Umbilical cord (tissue), 2 donors: Measurements from ENCODE around the gene HDDC2. TPM values are rescaled to one million over a fixed set of nuclear protein-coding genes. Genes with fewer than 3 reads are reported as not detected.
A peak's percentile ranks its signal among the peaks of the same experiment; 100 is the strongest.

Experiments used
- DNase-seq: peaks from one replicate; pipeline ENCODE4 v3.0.0-alpha.2; 2015; ENCODE audit warnings: low spot score
- total RNA-seq: library from RNA; depleted of rRNA; stranded (reverse); fragments of >200 nt; gene quantifications from one replicate; pipeline ENCODE4 v1.2.3, GENCODE V29; 2014; ENCODE audit warnings: low replicate concordance; ENCODE audit not compliant: insufficient read depth

The HDDC2 gene, protein sequence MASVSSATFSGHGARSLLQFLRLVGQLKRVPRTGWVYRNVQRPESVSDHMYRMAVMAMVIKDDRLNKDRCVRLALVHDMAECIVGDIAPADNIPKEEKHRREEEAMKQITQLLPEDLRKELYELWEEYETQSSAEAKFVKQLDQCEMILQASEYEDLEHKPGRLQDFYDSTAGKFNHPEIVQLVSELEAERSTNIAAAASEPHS
- 101 TPM for total RNA-seq

DNA sequence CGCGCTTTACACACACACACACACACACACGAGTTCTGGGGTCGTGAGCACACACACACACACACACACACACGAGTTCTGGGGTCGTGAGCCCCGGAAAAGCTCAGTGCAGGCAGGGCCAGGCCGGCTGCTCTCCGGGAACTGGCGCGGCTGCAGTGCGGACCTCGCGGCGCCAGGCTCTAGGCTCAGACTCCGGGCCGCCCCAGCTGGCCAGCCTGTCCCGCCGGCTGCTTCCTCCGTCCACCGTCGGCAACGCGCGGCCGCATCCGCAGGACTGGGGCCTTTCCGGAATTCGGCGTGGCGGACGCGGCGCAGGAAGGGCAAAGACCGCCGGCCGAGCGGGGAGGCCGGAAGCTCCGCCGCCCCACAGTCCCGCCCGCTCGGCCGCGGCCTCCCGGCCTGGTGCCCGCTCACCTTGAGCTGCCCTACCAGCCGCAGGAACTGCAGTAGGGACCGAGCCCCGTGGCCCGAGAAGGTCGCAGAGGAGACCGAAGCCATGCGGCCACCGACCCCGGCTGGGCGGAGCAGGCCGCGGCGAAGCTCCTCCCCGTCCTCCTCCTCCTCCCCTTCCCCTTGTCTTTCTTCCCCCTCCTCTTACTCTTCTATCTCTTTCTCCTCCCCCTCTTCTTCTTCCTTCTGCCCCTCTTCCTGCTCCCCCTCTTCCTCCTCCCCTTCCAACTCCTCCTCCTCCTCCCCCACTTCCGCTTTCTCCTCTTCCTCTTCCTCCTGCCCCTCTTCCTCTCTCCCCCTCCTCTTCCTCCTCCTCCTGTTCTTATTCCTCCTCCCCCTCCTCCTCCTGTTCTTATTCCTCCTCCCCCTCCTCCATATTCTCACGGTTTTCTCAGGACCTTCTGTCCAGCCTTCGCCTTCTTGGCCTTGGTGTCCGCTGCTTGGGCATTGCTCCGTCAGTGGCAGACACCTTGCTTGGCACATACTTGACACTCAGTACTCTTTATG lies at the start of gene HDDC2:
TSS of gene HDDC2 (minus strand) at position 533 of the 957 bp plus-strand sequence. CDS start at position 498, 35 bp downstream.
- peak; percentile 81 for DNase-seq

DNA sequence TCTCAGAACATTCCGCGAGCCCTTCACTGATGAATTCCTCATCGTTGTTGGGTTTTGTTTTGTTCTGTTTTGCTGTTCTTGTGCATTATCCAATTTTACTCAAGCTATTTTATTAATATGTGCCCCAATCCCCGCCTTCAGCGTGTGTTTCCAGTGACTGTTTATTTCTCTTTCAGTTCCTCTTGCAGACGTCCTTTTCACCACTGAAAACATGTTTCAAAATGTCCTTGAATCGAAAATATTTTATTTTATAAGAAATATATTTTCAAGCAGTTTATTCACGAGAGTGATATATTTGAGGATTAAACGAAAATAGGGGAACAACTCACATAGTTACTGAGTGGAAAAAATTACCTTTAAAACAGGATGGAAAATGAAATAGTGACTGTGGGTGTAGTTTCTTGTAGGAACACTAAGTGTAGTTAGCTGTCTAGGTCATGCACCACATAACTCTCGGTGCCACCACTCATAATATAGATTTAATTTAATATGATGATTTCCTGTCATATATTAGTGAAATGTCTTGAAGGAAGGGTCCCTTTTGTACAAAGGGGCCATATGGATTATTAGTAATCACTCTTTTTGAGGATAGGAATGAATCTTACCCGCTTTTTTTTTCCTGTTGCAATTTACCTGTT lies 45.3 kb upstream of the HDDC2 start:
- DNase-seq: no peak

DNA sequence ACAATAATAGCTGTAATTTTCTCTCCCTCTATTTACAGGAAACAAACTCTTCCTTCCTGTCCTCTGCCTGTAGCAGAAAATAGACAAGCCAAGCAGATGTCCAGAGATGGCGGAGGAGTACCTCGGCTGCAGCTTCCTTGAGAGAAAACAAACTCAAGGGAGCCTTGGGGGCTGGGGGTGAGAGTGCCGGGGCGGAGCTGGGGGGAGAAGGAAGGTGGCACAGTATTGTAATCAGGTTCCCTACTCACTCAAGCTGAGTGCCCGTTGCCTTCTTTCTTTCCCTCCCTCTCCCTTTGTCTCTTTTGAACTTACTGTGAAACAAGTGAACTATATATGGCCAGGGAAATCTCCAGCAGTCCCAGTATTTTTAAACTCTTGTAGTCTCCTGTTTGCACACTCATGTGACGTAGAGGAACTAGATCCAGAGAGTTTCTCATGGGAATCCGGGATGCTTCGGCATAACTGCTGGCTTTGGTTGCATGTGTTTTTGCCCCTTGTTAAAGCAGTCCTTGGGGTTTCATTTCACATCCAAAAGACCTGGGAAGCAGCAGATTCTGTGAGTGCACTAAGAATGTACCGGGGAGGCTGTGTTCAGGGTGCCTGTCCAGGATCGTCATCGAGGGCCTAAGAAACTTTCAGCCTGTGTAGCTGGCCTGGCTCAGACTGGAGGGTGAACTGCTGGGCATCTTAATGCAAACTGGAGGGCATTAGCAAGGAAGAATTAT lies 44.6 kb upstream of the HDDC2 start:
- peak; percentile 57 for DNase-seq

DNA sequence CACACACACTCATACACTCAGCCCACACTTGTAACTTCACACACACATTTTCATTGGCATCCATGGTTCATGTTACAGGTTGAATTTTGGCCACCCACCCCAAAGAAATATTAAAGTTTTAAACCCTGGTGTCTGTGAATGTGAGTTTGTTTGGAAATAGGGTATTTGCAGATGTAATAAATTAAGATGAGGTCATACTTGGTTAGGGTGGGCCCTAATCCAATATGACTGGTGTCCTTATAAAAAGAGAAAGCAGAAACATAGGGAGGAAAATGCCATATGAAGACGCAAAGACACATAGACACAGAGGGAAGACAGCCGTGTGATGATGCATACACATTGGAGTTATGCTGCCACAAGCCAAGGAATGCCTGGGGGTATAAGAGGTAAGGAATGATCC lies 39.7 kb upstream of the HDDC2 start:
- DNase-seq: no peak

DNA sequence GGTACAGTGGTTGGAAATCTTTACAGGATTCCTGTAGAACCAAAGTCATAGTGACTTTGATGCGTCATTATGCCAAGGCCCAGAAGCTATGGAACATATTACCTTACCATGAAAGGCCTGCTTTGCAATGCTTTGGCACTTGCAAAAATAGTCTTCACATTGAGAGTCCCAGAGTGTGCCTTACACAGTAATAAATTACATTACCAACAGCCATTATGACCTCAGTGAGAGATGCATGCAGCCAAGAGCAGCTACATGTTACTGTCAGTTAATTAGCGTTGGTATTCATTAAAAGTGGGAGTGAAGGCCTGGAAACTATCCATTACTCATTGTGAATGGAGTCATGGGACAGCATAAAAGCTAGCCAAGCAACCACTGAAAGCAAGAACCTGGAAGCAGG lies 39.2 kb upstream of the HDDC2 start:
- no peak for DNase-seq

DNA sequence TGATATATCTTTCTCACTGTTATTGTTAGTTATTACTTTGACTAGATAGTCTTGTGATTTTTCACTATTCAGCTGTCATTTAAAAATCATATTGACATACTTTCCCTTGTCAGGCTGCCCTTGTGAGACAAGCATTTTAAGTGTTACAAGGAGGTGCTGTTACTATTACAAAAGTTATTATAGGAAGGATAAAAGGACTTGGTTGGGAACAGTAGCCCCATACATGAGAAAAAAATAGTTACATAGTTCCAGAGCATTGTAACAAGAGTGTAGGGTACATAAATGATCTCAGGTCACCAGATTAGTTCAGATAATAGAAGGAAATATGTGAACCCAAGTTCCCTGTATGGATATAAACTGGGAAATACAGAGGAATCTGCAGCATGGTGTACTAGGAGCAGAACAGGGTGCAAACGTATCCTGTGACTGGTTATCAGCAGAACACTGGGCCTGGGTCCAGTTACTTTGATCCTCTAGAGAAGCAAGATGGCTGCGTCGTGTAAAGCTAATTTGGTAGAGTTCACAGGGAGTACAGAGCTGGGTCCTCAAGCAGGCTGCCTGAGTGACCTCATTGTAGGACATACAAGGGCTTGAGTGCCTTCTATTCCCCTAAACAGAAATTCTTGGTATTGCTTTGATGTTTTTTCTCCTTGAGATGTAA lies 38.5 kb upstream of the HDDC2 start:
- DNase-seq: peak; percentile 25

DNA sequence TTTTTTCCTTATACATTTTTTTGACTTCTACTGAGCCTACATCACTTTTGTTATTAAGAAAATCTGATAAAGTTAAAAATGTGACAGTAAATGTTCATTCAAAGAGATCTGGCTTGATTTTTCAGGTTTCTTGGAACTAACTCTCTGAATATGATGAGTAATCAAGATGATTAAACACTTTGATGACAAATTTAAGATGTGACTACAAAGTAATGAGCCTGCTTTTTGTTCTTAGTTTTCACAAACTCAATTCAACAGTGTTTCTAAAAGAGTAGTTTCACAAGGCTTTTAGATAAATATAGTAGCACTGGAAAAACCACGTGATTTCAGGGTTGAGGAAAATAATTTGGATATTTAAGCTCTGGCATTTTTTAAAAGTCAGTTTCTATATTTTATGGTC lies 37.9 kb upstream of the HDDC2 start:
- peak; percentile 28 for DNase-seq

DNA sequence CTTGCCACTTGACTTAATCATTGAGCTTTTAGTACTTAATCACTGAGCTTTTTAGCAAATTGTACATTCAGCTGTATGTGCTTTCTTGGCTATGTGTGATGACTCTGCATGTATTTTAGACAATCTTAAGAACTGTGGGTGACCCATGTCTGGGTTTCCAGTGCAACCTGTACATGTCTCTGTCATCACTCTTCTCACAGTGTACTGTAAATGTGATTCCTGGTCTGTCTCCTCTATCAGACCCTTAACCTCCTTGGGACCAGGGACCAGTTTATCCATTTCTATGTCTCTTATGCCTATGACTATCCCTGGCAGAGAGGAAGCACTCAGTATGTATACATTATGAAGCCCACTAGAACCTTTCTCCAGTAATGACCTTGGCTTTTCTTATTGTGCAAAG lies 36.6 kb upstream of the HDDC2 start:
- DNase-seq: no peak

DNA sequence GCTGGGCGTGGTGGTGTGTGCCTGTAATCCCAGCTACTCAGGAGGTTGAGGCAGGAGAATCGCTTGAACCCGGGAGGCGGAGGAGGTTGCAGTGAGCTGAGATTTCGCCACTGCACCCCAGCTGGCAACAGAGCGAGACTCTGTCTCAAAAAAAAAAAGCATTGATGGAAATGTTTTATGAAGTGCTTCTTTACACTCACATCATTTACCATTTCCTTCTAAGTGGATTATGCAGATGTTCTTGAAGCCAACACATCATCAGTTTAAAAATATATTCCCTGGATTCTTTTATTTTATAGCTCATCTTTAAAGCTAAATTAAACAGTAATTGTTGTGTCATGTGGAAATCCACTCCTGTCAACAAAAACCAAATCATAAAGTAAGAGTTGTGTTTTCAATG lies 35.9 kb upstream of the HDDC2 start:
- no peak for DNase-seq

DNA sequence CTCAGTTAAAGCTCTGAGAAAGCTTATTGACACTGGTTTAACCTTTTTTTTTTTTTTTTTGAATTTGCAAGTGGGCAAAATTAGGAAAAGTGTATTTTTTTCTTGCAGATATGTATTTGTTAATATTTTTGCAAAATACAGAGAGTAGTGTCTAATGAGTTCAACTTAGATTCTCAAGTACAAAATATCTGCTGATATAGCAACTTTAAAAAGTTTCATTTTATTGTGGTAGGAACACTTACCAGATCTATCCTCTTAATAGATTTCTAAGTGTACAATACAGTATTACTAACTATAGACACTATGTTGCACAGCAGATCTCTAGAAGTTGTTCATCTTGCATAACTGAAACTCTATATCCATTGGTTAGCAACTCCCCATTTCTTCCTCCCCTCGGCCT lies 30.9 kb upstream of the HDDC2 start:
- DNase-seq: no peak

DNA sequence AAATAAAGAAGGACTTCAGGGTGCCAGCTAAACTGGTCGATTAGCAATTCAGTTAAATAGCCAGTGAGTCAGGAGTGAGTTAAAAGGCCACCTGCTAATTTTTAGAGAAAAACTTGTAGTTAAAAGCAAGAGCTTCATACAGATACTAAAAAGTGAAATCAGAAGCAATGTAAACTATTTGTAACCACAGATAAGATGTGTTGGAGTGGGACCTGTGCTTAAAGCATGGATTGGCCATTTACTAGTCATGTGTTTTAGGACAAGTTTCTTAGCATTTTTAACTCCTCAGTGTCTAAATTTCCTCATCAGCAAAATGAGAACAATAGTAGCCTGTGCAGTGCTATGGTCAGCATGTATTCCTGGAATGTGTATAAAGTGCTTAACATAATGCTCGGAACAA lies 23.8 kb upstream of the HDDC2 start:
- DNase-seq: no peak

DNA sequence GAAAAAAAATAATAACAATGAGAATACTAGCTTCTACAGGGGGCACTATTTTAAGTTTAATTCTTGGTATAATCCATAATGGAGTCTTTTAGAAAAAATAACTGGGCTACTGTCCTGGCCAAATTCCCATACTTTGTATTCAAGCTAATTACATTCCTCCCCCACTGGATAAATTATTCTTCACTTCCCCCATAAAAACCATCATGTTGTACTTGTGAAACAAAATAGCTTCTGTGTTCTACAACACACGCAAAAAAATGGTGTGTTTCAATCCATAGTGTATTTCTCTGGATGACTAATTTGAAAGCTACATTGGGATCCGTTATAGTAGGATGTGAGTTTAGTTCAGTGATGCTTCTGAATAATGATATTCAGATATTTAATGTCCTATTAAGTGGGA lies 21.6 kb upstream of the HDDC2 start:
- DNase-seq: no peak

DNA sequence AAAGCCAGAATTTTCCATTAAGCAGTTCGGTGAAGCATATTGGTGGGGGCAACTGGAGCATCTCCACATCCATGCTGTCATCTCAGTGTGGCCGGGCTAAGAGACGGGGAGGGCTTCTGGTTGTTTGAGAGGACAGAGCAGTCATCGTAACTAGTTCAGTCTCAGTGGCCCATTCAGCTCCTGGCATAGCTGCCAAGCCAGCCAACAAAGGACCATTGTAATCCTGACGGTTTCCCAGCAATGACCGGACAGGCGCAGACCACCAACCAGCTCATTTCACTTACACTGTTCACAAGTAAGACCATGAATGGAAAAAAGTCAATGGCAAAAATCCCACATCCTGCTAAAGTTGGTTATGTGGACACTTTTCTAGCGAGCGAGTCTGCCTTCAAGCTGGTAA lies 14.9 kb upstream of the HDDC2 start:
- no peak for DNase-seq

DNA sequence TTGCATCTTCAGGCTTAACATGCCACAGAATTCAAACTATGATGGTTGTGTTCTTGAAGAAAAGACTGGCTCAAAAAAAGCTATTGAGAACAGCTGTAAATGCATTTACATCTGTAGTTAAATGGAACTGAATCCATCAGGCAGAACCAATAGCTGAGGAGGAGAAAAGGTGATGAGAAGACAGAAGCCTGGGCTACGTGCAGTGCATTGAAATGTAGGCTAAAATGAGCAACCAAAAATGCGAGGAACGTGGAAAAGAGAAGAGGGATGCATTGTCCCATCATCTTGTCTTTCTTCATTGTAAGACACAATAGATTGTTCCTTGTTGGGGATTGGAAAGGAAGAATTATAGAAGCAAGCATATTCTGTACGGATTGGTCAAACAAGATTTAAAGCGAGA lies 13.8 kb upstream of the HDDC2 start:
- no peak for DNase-seq

DNA sequence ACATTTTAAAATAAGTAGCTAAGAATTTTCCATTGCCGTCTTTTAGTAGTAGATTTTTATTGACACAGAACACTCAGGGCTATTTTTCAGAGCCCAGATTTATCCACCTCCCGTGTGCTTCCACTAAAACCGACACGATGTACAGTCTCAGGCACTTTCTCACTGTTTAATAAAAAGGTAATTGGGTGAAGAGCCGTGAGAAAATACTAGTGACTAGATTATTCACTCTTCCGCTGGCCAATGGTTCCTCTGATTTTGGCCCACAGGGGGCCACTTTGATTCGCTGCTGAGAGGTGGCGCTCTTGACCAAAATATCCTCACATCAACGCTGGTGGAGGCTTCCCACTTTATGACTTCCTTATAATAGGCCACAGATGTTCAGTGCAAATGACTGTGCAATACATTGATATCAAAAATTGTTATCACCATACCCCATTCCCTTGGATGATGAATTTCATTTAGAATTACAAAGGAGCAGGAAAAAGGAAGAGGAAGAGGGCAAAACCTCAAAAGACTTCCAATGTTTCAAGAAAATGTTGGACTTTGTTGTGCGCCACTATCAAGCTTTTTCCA lies 12.3 kb upstream of the HDDC2 start:
- peak; percentile 78 for DNase-seq

DNA sequence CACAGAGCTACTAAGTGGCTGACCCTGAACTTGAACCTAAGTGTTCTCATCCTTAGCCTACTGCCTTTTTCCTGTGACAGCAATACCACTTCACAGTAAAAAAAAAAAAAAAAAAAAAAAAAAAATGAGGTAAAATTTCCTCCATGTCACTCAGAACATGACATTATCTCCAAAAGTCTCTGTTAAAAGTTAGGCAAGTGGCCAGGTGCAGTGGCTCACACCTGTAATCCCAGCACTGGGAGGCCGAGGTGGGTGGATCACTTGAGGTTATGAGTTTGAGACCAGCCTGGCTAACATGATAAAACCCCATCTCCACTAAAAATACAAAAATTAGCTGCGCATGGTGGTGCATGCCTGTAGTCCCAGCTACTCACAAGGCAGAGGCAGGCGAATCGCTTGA lies 11.2 kb upstream of the HDDC2 start:
- DNase-seq: no peak

DNA sequence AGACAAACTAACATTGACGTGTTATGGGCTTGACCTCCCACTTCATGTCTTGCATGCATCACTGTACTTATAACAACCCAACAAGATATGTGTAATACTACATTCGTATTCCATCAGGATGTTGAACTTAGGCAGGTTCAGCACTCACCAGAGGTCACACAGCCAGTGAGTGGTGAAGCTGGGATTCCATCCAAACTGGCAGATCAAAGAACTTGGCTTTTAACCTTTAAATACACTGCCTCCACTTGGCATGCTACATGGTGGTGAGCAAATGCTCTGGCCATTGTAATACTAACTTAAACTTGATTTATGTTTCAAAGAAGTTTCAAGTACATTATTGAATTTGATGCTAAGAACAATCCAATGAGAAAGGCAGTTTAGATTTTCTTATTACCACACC lies 10.7 kb upstream of the HDDC2 start:
- DNase-seq: peak; percentile 23

DNA sequence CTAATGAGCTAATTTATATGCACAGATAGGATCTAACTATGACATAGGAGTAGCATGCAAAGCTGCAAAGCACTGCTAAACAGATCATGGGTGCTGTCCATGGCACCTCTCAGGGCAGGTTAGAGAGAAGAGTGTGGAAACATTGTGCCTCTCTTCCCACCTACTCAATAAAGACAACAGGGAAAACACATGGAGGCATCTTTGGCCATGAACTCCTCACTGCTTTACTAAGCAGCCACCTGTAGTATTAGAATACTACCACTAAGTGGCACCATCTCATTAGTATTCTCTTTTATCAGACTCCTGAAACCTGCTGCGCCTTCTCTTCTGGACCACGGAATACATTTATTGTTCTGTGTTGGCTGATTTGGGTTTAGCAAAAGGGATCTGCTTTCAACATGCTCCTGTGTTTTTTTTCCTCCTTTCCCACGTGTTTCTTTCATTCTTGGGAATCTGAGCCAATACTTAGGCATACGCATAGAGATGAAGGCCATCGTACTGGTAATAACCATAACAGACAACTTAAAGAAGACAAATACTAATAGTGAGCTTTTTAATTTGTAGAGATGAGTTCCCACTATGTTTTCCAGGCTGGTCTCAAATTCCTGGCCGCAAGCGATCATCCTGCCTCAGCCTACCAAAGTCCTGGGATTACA lies 9.4 kb upstream of the HDDC2 start:
- DNase-seq: peak; percentile 84

DNA sequence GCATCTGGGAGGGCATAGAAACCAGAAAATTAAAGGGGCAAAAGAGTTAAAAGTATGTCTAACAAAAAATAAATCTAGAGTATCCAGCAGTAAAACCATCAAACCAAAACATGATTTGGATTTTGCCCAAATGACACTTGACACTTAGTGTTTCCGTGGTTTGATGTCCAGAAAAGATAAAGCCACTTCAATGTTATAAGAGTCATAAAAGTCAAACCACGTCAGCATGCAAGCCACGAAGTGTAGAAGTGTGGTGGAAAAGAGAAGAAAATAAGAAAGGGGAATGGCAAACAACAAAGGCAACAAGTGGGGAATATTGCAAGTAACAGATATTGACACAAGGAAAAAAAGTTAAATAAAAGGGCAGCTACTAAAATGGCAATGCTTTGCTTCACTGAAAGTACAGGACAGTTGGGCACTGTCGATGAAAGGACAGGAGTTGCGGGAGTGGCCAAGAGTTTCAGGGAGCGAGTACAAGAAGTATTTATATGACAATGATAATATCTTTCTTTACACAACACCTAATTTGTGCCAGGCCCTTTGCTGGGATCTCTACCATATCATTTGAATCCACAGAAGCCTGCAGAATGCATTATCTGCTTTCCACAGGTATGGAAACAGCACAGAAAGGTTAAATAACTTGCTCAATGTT lies 6.3 kb upstream of the HDDC2 start:
- DNase-seq: no peak
